OCI-LY1 (cell line): ENCODE measurements around the gene GNG4.

ENCODE experiments used
- EZH2 ChIP-seq: fragments of 200-600 bp; sonication (generic), shearing (Covaris generic); IDR thresholded peaks from 2 replicates; pipeline ENCODE4 v1.8.0; 2017; ENCODE audit warnings: borderline replicate concordance, mixed run types, mild to moderate bottlenecking, antibody characterized with exemption, low read length, moderate library complexity, mixed read lengths
- TF ChIP-seq, protein P1 (sequence below): fragments of 200-600 bp; sonication (generic), shearing (Covaris generic); IDR thresholded peaks from 2 replicates; pipeline ENCODE4 v1.5.1; 2017; ENCODE audit warnings: mild to moderate bottlenecking, antibody characterized with exemption, low read length, moderate library complexity, mixed read lengths

DNA sequence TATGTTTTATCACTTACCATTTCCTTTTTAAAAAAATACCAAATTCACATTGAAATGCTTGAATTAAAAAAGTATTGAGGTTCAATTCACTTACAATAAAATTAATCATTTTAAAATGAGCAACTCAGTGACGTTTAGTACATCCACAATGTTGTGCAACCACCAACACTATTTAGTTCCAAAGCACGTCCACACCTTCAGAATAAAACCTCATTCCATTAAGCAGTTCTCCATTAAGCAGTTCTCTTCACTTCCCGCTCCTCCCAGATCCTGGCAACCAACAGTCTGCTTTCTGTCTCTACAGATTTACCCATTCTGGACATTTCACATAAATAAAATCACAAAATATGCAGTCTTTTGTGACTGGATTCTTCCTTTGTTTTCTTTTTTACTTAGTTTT is 41.3 kb downstream of the GNG4 start:
- TF ChIP-seq, protein P1, sequence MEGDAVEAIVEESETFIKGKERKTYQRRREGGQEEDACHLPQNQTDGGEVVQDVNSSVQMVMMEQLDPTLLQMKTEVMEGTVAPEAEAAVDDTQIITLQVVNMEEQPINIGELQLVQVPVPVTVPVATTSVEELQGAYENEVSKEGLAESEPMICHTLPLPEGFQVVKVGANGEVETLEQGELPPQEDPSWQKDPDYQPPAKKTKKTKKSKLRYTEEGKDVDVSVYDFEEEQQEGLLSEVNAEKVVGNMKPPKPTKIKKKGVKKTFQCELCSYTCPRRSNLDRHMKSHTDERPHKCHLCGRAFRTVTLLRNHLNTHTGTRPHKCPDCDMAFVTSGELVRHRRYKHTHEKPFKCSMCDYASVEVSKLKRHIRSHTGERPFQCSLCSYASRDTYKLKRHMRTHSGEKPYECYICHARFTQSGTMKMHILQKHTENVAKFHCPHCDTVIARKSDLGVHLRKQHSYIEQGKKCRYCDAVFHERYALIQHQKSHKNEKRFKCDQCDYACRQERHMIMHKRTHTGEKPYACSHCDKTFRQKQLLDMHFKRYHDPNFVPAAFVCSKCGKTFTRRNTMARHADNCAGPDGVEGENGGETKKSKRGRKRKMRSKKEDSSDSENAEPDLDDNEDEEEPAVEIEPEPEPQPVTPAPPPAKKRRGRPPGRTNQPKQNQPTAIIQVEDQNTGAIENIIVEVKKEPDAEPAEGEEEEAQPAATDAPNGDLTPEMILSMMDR = no peak
- no peak for TF ChIP-seq EZH2
